ENCODE measurements around the gene ICAM4.
A peak's percentile ranks its signal among the peaks of the same experiment; 100 is the strongest.

Gene ICAM4

DNA sequence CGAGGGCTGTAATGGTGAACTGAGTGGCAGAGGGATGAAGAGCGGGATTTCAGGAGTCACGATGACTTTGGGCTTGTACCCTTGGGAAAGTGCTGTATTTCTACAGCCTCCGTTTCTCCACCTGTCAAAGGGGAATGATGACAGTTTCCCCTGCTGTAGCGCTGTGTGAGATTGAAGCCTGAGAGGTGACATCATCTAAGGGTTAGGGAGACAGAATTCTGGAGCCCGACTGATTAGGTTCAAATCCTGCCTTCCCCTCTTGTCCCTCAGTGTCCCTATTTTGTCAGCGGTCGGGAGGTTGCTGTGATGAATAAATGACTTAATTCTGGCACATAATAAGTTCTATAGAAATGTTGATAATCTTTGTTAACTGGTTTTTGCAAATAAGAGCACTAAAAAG lies 34.0 kb upstream of the ICAM4 start:
- H3K4me1 ChIP-seq (ENCODE audit: low read length), result peaks cover 18% of the 10 kb centered on the region
- peak overlapping the region; percentile 81 for H3K4me3 ChIP-seq (ENCODE audit: low read length)
- no peak overlapping the region for H2AFZ ChIP-seq (ENCODE audit: low read depth, low read length)
- H4K20me1 ChIP-seq (ENCODE audit: insufficient read depth, low read length), result no peaks in the 10 kb centered on the region
- peak overlapping the region; percentile 74 for H3K9ac ChIP-seq (ENCODE audit: low read length)
- no peak for TF ChIP-seq EZH2phosphoT487 (IDR thresholded peaks at IDR 0.05; ENCODE audit: low read depth)
- TF ChIP-seq CTCF (IDR thresholded peaks at IDR 0.05; ENCODE audit: low read depth, low read length), result no peak
- peaks cover 27% of the 10 kb centered on the region for H3K79me2 ChIP-seq (ENCODE audit: low read length)
- H3K36me3 ChIP-seq (replicated peaks; ENCODE audit: low read depth, low read length), result peaks cover 32% of the 10 kb centered on the region
- H3K4me2 ChIP-seq (ENCODE audit: low read length), result peak overlapping the region; percentile 96
- H3K27me3 ChIP-seq (ENCODE audit: low read depth, low read length), result no peaks in the 10 kb centered on the region
- peak overlapping the region; percentile 34 for H3K27ac ChIP-seq (ENCODE audit: low read length)
- no peaks in the 10 kb centered on the region for H3K9me3 ChIP-seq (ENCODE audit: insufficient read depth, low read length)

GRCh38 chr19:10254244-10254643 lies 32.5 kb upstream of the ICAM4 start:
- H3K27ac ChIP-seq (ENCODE audit: low read length), result no peak overlapping the region
- H3K9me3 ChIP-seq (ENCODE audit: insufficient read depth, low read length), result no peaks in the 10 kb centered on the region
- H3K9ac ChIP-seq (ENCODE audit: low read length), result no peak overlapping the region
- peaks cover 12% of the 10 kb centered on the region for H3K4me1 ChIP-seq (ENCODE audit: low read length)
- peaks cover 44% of the 10 kb centered on the region for H3K36me3 ChIP-seq (replicated peaks; ENCODE audit: low read depth, low read length)
- H3K79me2 ChIP-seq (ENCODE audit: low read length), result peaks cover 27% of the 10 kb centered on the region
- H2AFZ ChIP-seq (ENCODE audit: low read depth, low read length), result no peak overlapping the region
- no peaks in the 10 kb centered on the region for H3K27me3 ChIP-seq (ENCODE audit: low read depth, low read length)
- no peak overlapping the region for H3K4me3 ChIP-seq (ENCODE audit: low read length)
- TF ChIP-seq EZH2phosphoT487 (IDR thresholded peaks at IDR 0.05; ENCODE audit: low read depth) (no peak), CTCF (IDR thresholded peaks at IDR 0.05; ENCODE audit: low read depth, low read length) (no peak)
- H3K4me2 ChIP-seq (ENCODE audit: low read length), result no peak overlapping the region
- H4K20me1 ChIP-seq (ENCODE audit: insufficient read depth, low read length), result no peaks in the 10 kb centered on the region

DNA sequence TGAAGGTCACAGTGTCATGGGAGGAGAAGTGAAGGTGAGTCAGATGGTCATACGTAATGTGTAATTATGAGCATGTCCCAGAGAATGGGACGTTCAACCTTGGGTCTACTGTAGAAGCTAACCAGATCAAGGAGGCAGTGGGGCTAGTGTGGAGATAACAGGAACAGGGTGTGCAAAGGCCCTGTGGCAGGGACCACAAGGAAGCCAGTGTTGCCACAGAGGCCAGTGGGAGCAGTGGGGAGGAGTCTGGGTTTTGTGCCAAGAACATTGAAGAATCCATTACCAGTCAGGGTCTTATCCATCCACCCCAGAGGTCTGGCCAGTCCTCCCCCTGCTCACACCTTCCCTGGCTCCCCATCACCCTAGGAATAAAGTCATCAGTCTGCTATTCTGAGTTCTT lies 31.4 kb upstream of the ICAM4 start:
- peaks cover 11% of the 10 kb centered on the region for H3K4me1 ChIP-seq (ENCODE audit: low read length)
- TF ChIP-seq CTCF (IDR thresholded peaks at IDR 0.05; ENCODE audit: low read depth, low read length) (no peak), EZH2phosphoT487 (IDR thresholded peaks at IDR 0.05; ENCODE audit: low read depth) (no peak)
- H3K4me3 ChIP-seq (ENCODE audit: low read length), result no peak overlapping the region
- peaks cover 27% of the 10 kb centered on the region for H3K79me2 ChIP-seq (ENCODE audit: low read length)
- H3K9me3 ChIP-seq (ENCODE audit: insufficient read depth, low read length), result no peaks in the 10 kb centered on the region
- H3K27ac ChIP-seq (ENCODE audit: low read length), result no peak overlapping the region
- H4K20me1 ChIP-seq (ENCODE audit: insufficient read depth, low read length), result no peaks in the 10 kb centered on the region
- H3K9ac ChIP-seq (ENCODE audit: low read length), result no peak overlapping the region
- no peak overlapping the region for H3K4me2 ChIP-seq (ENCODE audit: low read length)
- no peak overlapping the region for H2AFZ ChIP-seq (ENCODE audit: low read depth, low read length)
- peaks cover 52% of the 10 kb centered on the region for H3K36me3 ChIP-seq (replicated peaks; ENCODE audit: low read depth, low read length)
- no peaks in the 10 kb centered on the region for H3K27me3 ChIP-seq (ENCODE audit: low read depth, low read length)

GRCh38 chr19:10256551-10256950 lies 30.2 kb upstream of the ICAM4 start:
- no peaks in the 10 kb centered on the region for H4K20me1 ChIP-seq (ENCODE audit: insufficient read depth, low read length)
- TF ChIP-seq CTCF (IDR thresholded peaks at IDR 0.05; ENCODE audit: low read depth, low read length) (no peak), EZH2phosphoT487 (IDR thresholded peaks at IDR 0.05; ENCODE audit: low read depth) (no peak)
- no peak overlapping the region for H3K4me2 ChIP-seq (ENCODE audit: low read length)
- H2AFZ ChIP-seq (ENCODE audit: low read depth, low read length), result no peak overlapping the region
- H3K36me3 ChIP-seq (replicated peaks; ENCODE audit: low read depth, low read length), result peaks cover 53% of the 10 kb centered on the region
- H3K79me2 ChIP-seq (ENCODE audit: low read length), result peaks cover 27% of the 10 kb centered on the region
- H3K9me3 ChIP-seq (ENCODE audit: insufficient read depth, low read length), result no peaks in the 10 kb centered on the region
- no peak overlapping the region for H3K27ac ChIP-seq (ENCODE audit: low read length)
- peaks cover 7% of the 10 kb centered on the region for H3K4me1 ChIP-seq (ENCODE audit: low read length)
- H3K9ac ChIP-seq (ENCODE audit: low read length), result no peak overlapping the region
- H3K27me3 ChIP-seq (ENCODE audit: low read depth, low read length), result no peaks in the 10 kb centered on the region
- no peak overlapping the region for H3K4me3 ChIP-seq (ENCODE audit: low read length)

All from OCI-LY3 (cell line).